H9 (cell line): Measurements from ENCODE around the gene ZNF521. TPM values are rescaled to one million over a fixed set of nuclear protein-coding genes. Genes with fewer than 3 reads are reported as not detected.
A peak's percentile ranks its signal among the peaks of the same experiment; 100 is the strongest.

ENCODE experiments used
- DNase-seq: peaks from one replicate; pipeline ENCODE4 v3.0.0-alpha.2; 2017
- H2AFZ ChIP-seq: one replicate; pipeline ENCODE4 v1.6.1; 2013; ENCODE audit warnings: mild to moderate bottlenecking, low read length, control low read depth, moderate library complexity
- H2AK5ac ChIP-seq: 2 replicates; pipeline ENCODE4 v1.6.1; 2013; ENCODE audit warnings: low read length, control low read depth, mixed read lengths; ENCODE audit not compliant: insufficient read length
- H2BK120ac ChIP-seq: one replicate; pipeline ENCODE4 v1.6.1; 2013; ENCODE audit warnings: low read depth, mild to moderate bottlenecking, low read length, control low read depth, inconsistent platforms; ENCODE audit not compliant: poor library complexity, severe bottlenecking
- H2BK12ac ChIP-seq: 2 replicates; pipeline ENCODE4 v1.6.1; 2013; ENCODE audit warnings: low read length, control low read depth, mixed read lengths, low read depth; ENCODE audit not compliant: insufficient read length
- H2BK15ac ChIP-seq: 2 replicates; pipeline ENCODE4 v1.6.1; 2013; ENCODE audit warnings: low read depth, low read length, control low read depth
- H2BK20ac ChIP-seq: one replicate; pipeline ENCODE4 v1.6.1; 2013; ENCODE audit warnings: low read depth, mild to moderate bottlenecking, low read length, control low read depth, inconsistent platforms; ENCODE audit not compliant: poor library complexity, severe bottlenecking
- H2BK5ac ChIP-seq: 2 replicates; pipeline ENCODE4 v1.6.1; 2013; ENCODE audit warnings: low read length, control low read depth, mixed read lengths; ENCODE audit not compliant: insufficient read length
- H3K14ac ChIP-seq: 2 replicates; pipeline ENCODE4 v1.6.1; 2013; ENCODE audit warnings: low read length, control low read depth; ENCODE audit not compliant: insufficient read depth
- H3K18ac ChIP-seq: 2 replicates; pipeline ENCODE4 v1.6.1; 2013; ENCODE audit warnings: low read depth, mild to moderate bottlenecking, mixed read lengths, low read length, control low read depth; ENCODE audit not compliant: insufficient read length
- H3K23ac ChIP-seq: 2 replicates; pipeline ENCODE4 v1.6.1; 2013; ENCODE audit warnings: low read length, control low read depth, mixed read lengths, low read depth; ENCODE audit not compliant: insufficient read length
- H3K23me2 ChIP-seq: 2 replicates; pipeline ENCODE4 v1.6.1; 2013; ENCODE audit warnings: low read depth, mild to moderate bottlenecking, mixed read lengths, low read length, control low read depth; ENCODE audit not compliant: insufficient read length, poor library complexity, severe bottlenecking
- H3K27ac ChIP-seq: 2 replicates; pipeline ENCODE4 v1.5.1; 2013; ENCODE audit warnings: low read length, control low read depth, mixed read lengths, low read depth; ENCODE audit not compliant: insufficient read length
- H3K27me3 ChIP-seq: 2 replicates; pipeline ENCODE4 v1.6.1; 2013; ENCODE audit warnings: low read length, control low read depth, inconsistent platforms; ENCODE audit not compliant: insufficient read depth
- H3K4ac ChIP-seq: 2 replicates; pipeline ENCODE4 v1.6.1; 2013; ENCODE audit warnings: low read depth, mild to moderate bottlenecking, control low read depth, inconsistent platforms, low read length, moderate library complexity
- H3K4me1 ChIP-seq: 2 replicates; pipeline ENCODE4 v1.6.1; 2013; ENCODE audit warnings: low read length, control low read depth, inconsistent platforms; ENCODE audit not compliant: insufficient read depth
- H3K4me2 ChIP-seq: 2 replicates; pipeline ENCODE4 v1.6.1; 2013; ENCODE audit warnings: low read length, control low read depth, mixed read lengths; ENCODE audit not compliant: insufficient read length, insufficient read depth
- H3K56ac ChIP-seq: 2 replicates; pipeline ENCODE4 v1.6.1; 2013; ENCODE audit warnings: low read depth, mild to moderate bottlenecking, mixed read lengths, low read length, control low read depth; ENCODE audit not compliant: insufficient read length
- H3K79me1 ChIP-seq: 2 replicates; pipeline ENCODE4 v1.6.1; 2013; ENCODE audit warnings: low read depth, mild to moderate bottlenecking, moderate library complexity, low read length, control low read depth, inconsistent platforms; ENCODE audit not compliant: insufficient read depth, poor library complexity, severe bottlenecking
- H3K79me2 ChIP-seq: 2 replicates; pipeline ENCODE4 v1.6.1; 2013; ENCODE audit warnings: low read length, control low read depth, inconsistent platforms; ENCODE audit not compliant: insufficient read depth
- H3K9ac ChIP-seq: 2 replicates; pipeline ENCODE4 v1.6.1; 2013; ENCODE audit warnings: low read length, control low read depth, mixed read lengths; ENCODE audit not compliant: insufficient read length; ENCODE audit errors: extremely low read depth
- H3K9me3 ChIP-seq: one replicate; pipeline ENCODE4 v1.6.1; 2013; ENCODE audit warnings: low read depth, low read length, inconsistent platforms; ENCODE audit not compliant: control insufficient read depth
- H3T11ph ChIP-seq: one replicate; pipeline ENCODE4 v1.6.1; 2013; ENCODE audit warnings: mild to moderate bottlenecking, low read length, control low read depth, inconsistent platforms
- H4K20me1 ChIP-seq: one replicate; pipeline ENCODE4 v1.6.1; 2013; ENCODE audit not compliant: control insufficient read depth, insufficient read length, insufficient read depth
- H4K5ac ChIP-seq: 2 replicates; pipeline ENCODE4 v1.6.1; 2013; ENCODE audit warnings: low read depth, mild to moderate bottlenecking, mixed read lengths, low read length, control low read depth; ENCODE audit not compliant: insufficient read length
- H4K8ac ChIP-seq: replicated peaks from 2 replicates; pipeline ENCODE4 v1.6.1; 2013; ENCODE audit warnings: low read length, control low read depth, mixed read lengths, low read depth; ENCODE audit not compliant: insufficient read length
- H4K91ac ChIP-seq: 2 replicates; pipeline ENCODE4 v1.6.1; 2013; ENCODE audit warnings: low read depth, mild to moderate bottlenecking, moderate library complexity, mixed read lengths, low read length, control low read depth; ENCODE audit not compliant: insufficient read length
- H3K27ac Mint-ChIP-seq, 3 experiments: 2 replicates in 2 of 3; 3 replicates in 1 of 3; pipeline ENCODE4 v1.8.0; 2020 to 2021; ENCODE audit warnings: mixed read lengths in 3 of 3, mild to moderate bottlenecking in 1 of 3, moderate library complexity in 1 of 3
- H3K27me3 Mint-ChIP-seq: 2 replicates; pipeline ENCODE4 v1.8.0; 2021; ENCODE audit warnings: low read depth, mild to moderate bottlenecking, moderate library complexity, mixed read lengths
- H3K36me3 Mint-ChIP-seq, 3 experiments: 2 replicates in 2 of 3; 3 replicates in 1 of 3; pipeline ENCODE4 v1.8.0; 2020 to 2021; ENCODE audit warnings: low read depth in 3 of 3, mixed read lengths in 3 of 3; ENCODE audit not compliant: insufficient read depth in 1 of 3
- H3K4me1 Mint-ChIP-seq, 2 experiments: 2 replicates each; pipeline ENCODE4 v1.8.0; 2020; ENCODE audit warnings: mixed read lengths in 2 of 2
- H3K4me3 Mint-ChIP-seq, 2 experiments: 2 replicates in 1 of 2; 3 replicates in 1 of 2; pipeline ENCODE4 v1.8.0; 2020 to 2021; ENCODE audit warnings: mild to moderate bottlenecking in 2 of 2, mixed read lengths in 2 of 2, moderate library complexity in 1 of 2
- H3K9me3 Mint-ChIP-seq, 2 experiments: 2 replicates in 1 of 2; 3 replicates in 1 of 2; pipeline ENCODE4 v1.8.0; 2020; ENCODE audit warnings: mild to moderate bottlenecking in 2 of 2, mixed read lengths in 2 of 2, moderate library complexity in 1 of 2
- CTCF ChIP-seq: fragments of 200-600 bp; sonication (generic); conservative IDR thresholded peaks from 3 replicates; pipeline ENCODE4 v1.8.0; 2021; ENCODE audit warnings: antibody characterized with exemption, mild to moderate bottlenecking
- WGBS: extraction: QIAGEN DNeasy Blood & Tissue Kit; methylation state at CpG from one replicate; pipeline ENCODE4 v1.1.7; 2013; ENCODE audit warnings: missing lambda C conversion rate, low lambda C conversion rate, mixed read lengths; ENCODE audit not compliant: insufficient read length; ENCODE audit errors: extremely low coverage; 5-methylcytosine and 5-hydroxymethylcytosine counted together
- total RNA-seq: library from RNA; stranded (reverse); gene quantifications from 2 replicates; pipeline ENCODE4 v1.2.1, GENCODE V29; 2021

Gene ZNF521
- total RNA-seq, 1 experiment from 2014 or later: 3.3 TPM

GRCh38 chr18:25228410-25228809, 123.6 kb downstream of the ZNF521 start:
- no peak overlapping the region for H3K23ac ChIP-seq
- H3K27me3 Mint-ChIP-seq: no peaks in the 10 kb centered on the region

More at GRCh38 chr18:25228410-25228809, 123.6 kb downstream of the ZNF521 start:
- peaks cover 0 to 25% (median 16%) of the 10 kb centered on the region in 3 experiments; a peak in 4 of 7 replicates for H3K36me3 Mint-ChIP-seq
- H2AFZ ChIP-seq: no peak overlapping the region
- H2BK5ac ChIP-seq: no peak overlapping the region
- H3K9me3 ChIP-seq: no peaks in the 10 kb centered on the region
- no peaks in the 10 kb centered on the region for H3K27me3 ChIP-seq
- H3K27ac Mint-ChIP-seq: peak overlapping the region in 1 of 3 experiments; percentile 40; a peak in 1 of 7 replicates
- no peak overlapping the region for H4K91ac ChIP-seq
- no peak for TF ChIP-seq CTCF
- no peaks in the 10 kb centered on the region for H3K79me2 ChIP-seq
- no peak overlapping the region for H3K4ac ChIP-seq
- H2AK5ac ChIP-seq: no peak overlapping the region
- no peak overlapping the region for H3T11ph ChIP-seq
- no peak overlapping the region for H2BK120ac ChIP-seq
- H3K14ac ChIP-seq: no peak overlapping the region
- WGBS: no CpG with 5 or more reads among the region's 1 CpG
- H2BK12ac ChIP-seq: no peak overlapping the region
- H3K4me3 Mint-ChIP-seq: no peak overlapping the region
- H3K23me2 ChIP-seq: no peaks in the 10 kb centered on the region
- no peak overlapping the region for H3K27ac ChIP-seq
- H4K20me1 ChIP-seq: no peaks in the 10 kb centered on the region
- H3K9me3 Mint-ChIP-seq: no peaks in the 10 kb centered on the region
- no peaks in the 10 kb centered on the region for H3K4me1 ChIP-seq
- H4K5ac ChIP-seq: no peak overlapping the region
- H3K79me1 ChIP-seq: no peaks in the 10 kb centered on the region
- H2BK15ac ChIP-seq: no peak overlapping the region
- no peak overlapping the region for H4K8ac ChIP-seq
- H3K4me1 Mint-ChIP-seq: peaks cover 7 to 17% of the 10 kb centered on the region in 2 experiments
- DNase-seq: no peak
- H3K56ac ChIP-seq: no peak overlapping the region
- no peak overlapping the region for H2BK20ac ChIP-seq
- H3K4me2 ChIP-seq: no peak overlapping the region
- no peak overlapping the region for H3K18ac ChIP-seq
- H3K9ac ChIP-seq: no peak overlapping the region
